Smooth muscle cell (in vitro differentiated cells): Measurements from ENCODE around the gene ACADVL. TPM values are rescaled to one million over a fixed set of nuclear protein-coding genes. Genes with fewer than 3 reads are reported as not detected.
A peak's percentile ranks its signal among the peaks of the same experiment; 100 is the strongest.

Experiments used
- DNase-seq: peaks from one replicate; lab custom pipeline; 2025; ENCODE audit not compliant: unreplicated experiment; lab: John Stamatoyannopoulos, UW
- H2AFZ ChIP-seq: fragments of 200-600 bp; sonication (generic); 2 replicates; pipeline ENCODE4 v1.6.0; 2016; ENCODE audit warnings: antibody characterized with exemption, low read depth, mild to moderate bottlenecking
- H3F3A ChIP-seq: fragments of 200-600 bp; sonication (generic); 2 replicates; pipeline ENCODE4 v1.6.0; 2017; ENCODE audit warnings: antibody characterized with exemption, low read depth
- H3K27ac ChIP-seq: fragments of 200-600 bp; sonication (generic); 2 replicates; pipeline ENCODE4 v1.5.1; 2016; ENCODE audit warnings: low read depth, mild to moderate bottlenecking
- H3K27me3 ChIP-seq: fragments of 200-600 bp; sonication (generic); 2 replicates; pipeline ENCODE4 v1.6.1; 2016; ENCODE audit warnings: low read depth, mild to moderate bottlenecking
- H3K36me3 ChIP-seq: fragments of 200-600 bp; sonication (generic); 2 replicates; pipeline ENCODE4 v1.5.1; 2016; ENCODE audit warnings: low read depth
- H3K4me1 ChIP-seq: fragments of 200-600 bp; sonication (generic); 2 replicates; pipeline ENCODE4 v1.5.1; 2016; ENCODE audit warnings: low read depth
- H3K4me2 ChIP-seq: fragments of 200-600 bp; sonication (generic); 2 replicates; pipeline ENCODE4 v1.6.0; 2016; ENCODE audit warnings: mild to moderate bottlenecking
- H3K4me3 ChIP-seq: fragments of 200-600 bp; sonication (generic); 2 replicates; pipeline ENCODE4 v1.5.1; 2016; ENCODE audit warnings: mild to moderate bottlenecking
- H3K79me2 ChIP-seq: fragments of 200-600 bp; sonication (generic); 2 replicates; pipeline ENCODE4 v1.6.0; 2016; ENCODE audit warnings: low read depth, mild to moderate bottlenecking
- H3K9ac ChIP-seq: fragments of 200-600 bp; sonication (generic); 2 replicates; pipeline ENCODE4 v1.6.0; 2016; ENCODE audit warnings: low read depth
- H3K9me3 ChIP-seq: fragments of 200-600 bp; sonication (generic); replicated peaks from 2 replicates; pipeline ENCODE4 v1.5.1; 2016; ENCODE audit warnings: low read depth
- H4K20me1 ChIP-seq: fragments of 200-600 bp; sonication (generic); 2 replicates; pipeline ENCODE4 v1.6.0; 2016; ENCODE audit warnings: low read depth
- CTCF ChIP-seq: fragments of 200-600 bp; sonication (generic); IDR thresholded peaks from 2 replicates; pipeline ENCODE4 v1.5.1; 2017; ENCODE audit warnings: borderline replicate concordance, mild to moderate bottlenecking, antibody characterized with exemption; ENCODE audit not compliant: insufficient read depth, poor library complexity, severe bottlenecking
- WGBS: methylation state at CpG from one replicate; pipeline ENCODE4 v1.1.7; 2016; ENCODE audit warnings: low lambda C conversion rate; 5-methylcytosine and 5-hydroxymethylcytosine counted together
- polyA plus RNA-seq: library from polyadenylated mRNA; unstranded; fragments of >200 nt; fragmentation: Nextera tagmentation; extraction: Ambion mirVana; gene quantifications from 2 replicates; pipeline ENCODE4 v1.2.1, GENCODE V29; 2016
- total RNA-seq: library from RNA; depleted of rRNA; stranded (reverse); fragments of >200 nt; gene quantifications from 2 replicates; pipeline ENCODE4 v1.2.3, GENCODE V29; 2014

Gene ACADVL
- total and polyA plus RNA-seq, 2 experiments from 2014 or later, result 185 to 331 TPM

GRCh38 chr17:7208027-7208571 is 11.6 kb upstream of the ACADVL start:
- Histone ChIP-seq H3K9ac (no peak overlapping the region), H3K36me3 (no peaks in the 10 kb centered on the region), H3F3A (peaks cover 3% of the 10 kb centered on the region), H3K79me2 (peaks cover 53% of the 10 kb centered on the region), H3K27ac (peak overlapping the region; percentile 15), H4K20me1 (peaks cover 77% of the 10 kb centered on the region), H3K4me1 (peaks cover 43% of the 10 kb centered on the region), H3K4me3 (no peak overlapping the region), H3K27me3 (no peaks in the 10 kb centered on the region), H2AFZ (no peak overlapping the region), H3K4me2 (no peak overlapping the region), H3K9me3 (no peaks in the 10 kb centered on the region)
- WGBS, result 40% methylated on average over 8 of the region's 21 CpGs
- no peak for DNase-seq
- no peak for TF ChIP-seq CTCF

- no peak overlapping the region for H3K4me3 ChIP-seq
- peaks cover 47% of the 10 kb centered on the region for H3K4me1 ChIP-seq
- peaks cover 82% of the 10 kb centered on the region for H4K20me1 ChIP-seq
- no peaks in the 10 kb centered on the region for H3K27me3 ChIP-seq
- peak overlapping the region; percentile 15 for H3K27ac ChIP-seq
- H3K9me3 ChIP-seq, result no peaks in the 10 kb centered on the region
- H2AFZ ChIP-seq, result no peak overlapping the region
- H3K9ac ChIP-seq, result no peak overlapping the region
- H3K4me2 ChIP-seq, result no peak overlapping the region
- H3K36me3 ChIP-seq, result no peaks in the 10 kb centered on the region
- WGBS, result 52% methylated on average over 9 of the region's 9 CpGs
- TF ChIP-seq CTCF, result no peak
- peaks cover 61% of the 10 kb centered on the region for H3K79me2 ChIP-seq
- peaks cover 3% of the 10 kb centered on the region for H3F3A ChIP-seq
- no peak for DNase-seq
Observed at GRCh38 chr17:7208754-7209460, 10.8 kb upstream of the ACADVL start.

- H3K4me1 ChIP-seq, result peaks cover 50% of the 10 kb centered on the region
- no peak for TF ChIP-seq CTCF
- DNase-seq, result no peak
- H3K4me3 ChIP-seq, result no peak overlapping the region
- no peak overlapping the region for H3K27ac ChIP-seq
- H4K20me1 ChIP-seq, result peaks cover 93% of the 10 kb centered on the region
- peak overlapping the region; percentile 68 for H3K4me2 ChIP-seq
- peaks cover 14% of the 10 kb centered on the region for H3F3A ChIP-seq
- no peak overlapping the region for H2AFZ ChIP-seq
- no peaks in the 10 kb centered on the region for H3K36me3 ChIP-seq
- no peaks in the 10 kb centered on the region for H3K9me3 ChIP-seq
- H3K79me2 ChIP-seq, result peaks cover 64% of the 10 kb centered on the region
- H3K27me3 ChIP-seq, result no peaks in the 10 kb centered on the region
- no peak overlapping the region for H3K9ac ChIP-seq
- 38% methylated on average over 11 of the region's 37 CpGs for WGBS
Observed at GRCh38 chr17:7211491-7212273, 8.1 kb upstream of the ACADVL start.
